CD8-positive, alpha-beta memory T cell (primary cell): ENCODE results near the gene KLRK1. TPM values are rescaled to one million over a fixed set of nuclear protein-coding genes. Genes with fewer than 3 reads are reported as not detected.
A peak's percentile ranks its signal among the peaks of the same experiment; 100 is the strongest.
"Not testable (repeated sequence)": the region's sequence is repeated elsewhere in the genome, so short reads cannot be mapped to it uniquely, and the experiment has no call there.

ENCODE experiments used
- CTCF ChIA-PET: fragments of 350-600 bp; sonication (Branson Sonifier 250); formaldehyde crosslinking; loops from one replicate; lab custom pipeline; 2021; ENCODE audit warnings: antibody characterized with exemption; lab: Charles Lee
- POLR2A ChIA-PET: fragments of 350-600 bp; sonication (Branson Sonifier 250); formaldehyde crosslinking; loops from one replicate; lab custom pipeline; 2021; ENCODE audit warnings: antibody characterized with exemption; lab: Charles Lee
- DNase-seq, 5 donors: peaks; one replicate each; pipeline versions ENCODE4 v3.0.0 to v3.0.0-alpha.2; 2020 to 2022; ENCODE audit warnings: mixed read lengths in 1 of 5
- H3K27ac ChIP-seq: one replicate; pipeline ENCODE4 v1.7.0; 2013; ENCODE audit warnings: low read depth, mild to moderate bottlenecking, low read length, moderate library complexity
- H3K27me3 ChIP-seq: 2 replicates; pipeline ENCODE4 v1.7.0; 2013; ENCODE audit warnings: low read length, mild to moderate bottlenecking; ENCODE audit not compliant: insufficient read depth, poor library complexity, severe bottlenecking
- H3K36me3 ChIP-seq: 2 replicates; pipeline ENCODE4 v1.7.0; 2013; ENCODE audit warnings: mild to moderate bottlenecking, low read length, moderate library complexity; ENCODE audit not compliant: insufficient read depth
- H3K4me1 ChIP-seq: 2 replicates; pipeline ENCODE4 v1.7.0; 2013; ENCODE audit warnings: mild to moderate bottlenecking, low read length, moderate library complexity; ENCODE audit not compliant: insufficient read depth
- H3K4me3 ChIP-seq: 2 replicates; pipeline ENCODE4 v1.7.0; 2013; ENCODE audit warnings: mild to moderate bottlenecking, low read length
- H3K9me3 ChIP-seq: 2 replicates; pipeline ENCODE4 v1.7.0; 2013; ENCODE audit warnings: mild to moderate bottlenecking, low read length
- H3K27ac Mint-ChIP-seq, 8 donors: one replicate each; pipeline ENCODE4 v1.8.0; 2020 to 2021; ENCODE audit warnings: mixed read lengths in 8 of 8, mild to moderate bottlenecking in 6 of 8, inconsistent platforms in 3 of 8, moderate library complexity in 3 of 8
- H3K27me3 Mint-ChIP-seq, 2 donors: one replicate each; pipeline ENCODE4 v1.8.0; 2020 to 2021; ENCODE audit warnings: mixed read lengths in 2 of 2, mild to moderate bottlenecking in 1 of 2, moderate library complexity in 1 of 2
- H3K36me3 Mint-ChIP-seq, 3 donors: one replicate each; pipeline ENCODE4 v1.8.0; 2020 to 2021; ENCODE audit warnings: mixed read lengths in 3 of 3, inconsistent platforms in 1 of 3, mild to moderate bottlenecking in 1 of 3
- H3K4me1 Mint-ChIP-seq, 3 donors: one replicate each; pipeline ENCODE4 v1.8.0; 2020 to 2021; ENCODE audit warnings: mixed read lengths in 3 of 3, inconsistent platforms in 1 of 3, mild to moderate bottlenecking in 1 of 3
- H3K4me3 Mint-ChIP-seq, 7 donors: one replicate each; pipeline ENCODE4 v1.8.0; 2020 to 2021; ENCODE audit warnings: mixed read lengths in 7 of 7, mild to moderate bottlenecking in 6 of 7, moderate library complexity in 4 of 7, inconsistent platforms in 2 of 7
- H3K9me3 Mint-ChIP-seq, 5 donors: one replicate each; pipeline ENCODE4 v1.8.0; 2020 to 2022; ENCODE audit warnings: mixed read lengths in 5 of 5, mild to moderate bottlenecking in 3 of 5, moderate library complexity in 2 of 5, inconsistent platforms in 1 of 5
- polyA plus RNA-seq: library from polyadenylated mRNA; unstranded; fragments of 300-500 nt; fragmentation: Illumina TruSeq; gene quantifications from one replicate; pipeline ENCODE4 v1.2.3, GENCODE V29; 2021
- total RNA-seq, 2 experiments: library from RNA; stranded (reverse); gene quantifications; one replicate each; pipeline ENCODE4 v1.2.3, GENCODE V29; 2021

Gene KLRK1
- total RNA-seq (100 to 1,000 TPM; 145 to 161 TPM), polyA plus RNA-seq (562 TPM)

- peak within 1 kb of the TSS; percentile 83 for H3K27ac ChIP-seq
- no peak for DNase-seq
- Mint-ChIP-seq H3K36me3 (peaks cover 13 to 49% (median 23%) of the 10 kb centered on the region in 3 donors), H3K27me3 (no peaks in the 10 kb centered on the region), H3K4me1 (peaks cover 46 to 60% (median 47%) of the 10 kb centered on the region in 3 donors), H3K4me3 (peak within 1 kb of the TSS; percentile 92 to 98 (median 96)), H3K27ac (peak within 1 kb of the TSS; percentile 60 to 99 (median 96)), H3K9me3 (no peaks in the 10 kb centered on the region)
- H3K36me3 ChIP-seq, result peaks cover 7% of the 10 kb centered on the region
- peaks cover 31% of the 10 kb centered on the region for H3K4me1 ChIP-seq
- CTCF ChIA-PET, result interaction anchor here (0.7 to 3.5 kb wide), 4 partner anchors 15 to 153 kb away, joined by 3 to 24 read pairs (median 4); no protein-coding TSS in a partner anchor
- no peaks in the 10 kb centered on the region for H3K27me3 ChIP-seq
- POLR2A ChIA-PET, result interaction anchor here (0.8 to 1.2 kb wide), 4 partner anchors 14 to 165 kb away, joined by 3 to 8 read pairs (median 4); no protein-coding TSS in a partner anchor
- no peaks in the 10 kb centered on the region for H3K9me3 ChIP-seq
- peak within 1 kb of the TSS; percentile 69 for H3K4me3 ChIP-seq
Measured at GRCh38 chr12:10389904-10390303, at the start of gene KLRK1. Gene KLRK1, minus strand, starts transcription at chr12:10390041. Its CDS starts 1,231 bp downstream, at chr12:10388810.

GRCh38 chr12:10437601-10438000 is 47.8 kb upstream of the KLRK1 start:
- POLR2A ChIA-PET, result not testable (repeated sequence)

GRCh38 chr12:10435816-10436215 is 46.0 kb upstream of the KLRK1 start, which contains the start of gene KLRC2:
Gene KLRC2, minus strand, starts transcription at chr12:10436010. Its CDS starts 24 bp downstream, at chr12:10435986.
- CTCF ChIA-PET, H3K36me3 ChIP-seq, POLR2A ChIA-PET, H3K4me3 ChIP-seq, H3K4me1 ChIP-seq, H3K27ac ChIP-seq, H3K9me3 Mint-ChIP-seq, H3K9me3 ChIP-seq, H3K27me3 Mint-ChIP-seq, H3K36me3 Mint-ChIP-seq, H3K27me3 ChIP-seq, H3K4me1 Mint-ChIP-seq: not testable (repeated sequence)
- H3K4me3 Mint-ChIP-seq, result peak within 1 kb of the TSS in 6 of 7 donors; percentile 3 to 75 (median 60)
- DNase-seq, result peak in 1 of 5 donors; percentile 26
- H3K27ac Mint-ChIP-seq, result peak within 1 kb of the TSS in 1 of 8 donors; percentile 34

More at GRCh38 chr12:10437601-10438000, 47.8 kb upstream of the KLRK1 start:
- H3K4me1 Mint-ChIP-seq, H3K27ac ChIP-seq, H3K36me3 ChIP-seq, H3K27me3 ChIP-seq, H3K4me1 ChIP-seq, H3K27me3 Mint-ChIP-seq, DNase-seq, H3K9me3 ChIP-seq, H3K27ac Mint-ChIP-seq, H3K36me3 Mint-ChIP-seq, H3K4me3 ChIP-seq, H3K9me3 Mint-ChIP-seq, H3K4me3 Mint-ChIP-seq, CTCF ChIA-PET: not testable (repeated sequence)

- H3K27me3 ChIP-seq, H3K36me3 Mint-ChIP-seq, H3K4me3 Mint-ChIP-seq, CTCF ChIA-PET, H3K4me1 Mint-ChIP-seq, H3K9me3 ChIP-seq, H3K27ac Mint-ChIP-seq, H3K27ac ChIP-seq, H3K27me3 Mint-ChIP-seq, H3K9me3 Mint-ChIP-seq, DNase-seq, H3K4me1 ChIP-seq, H3K4me3 ChIP-seq, POLR2A ChIA-PET, H3K36me3 ChIP-seq: not testable (repeated sequence)
Measured at GRCh38 chr12:10430623-10431022, 40.8 kb upstream of the KLRK1 start.

GRCh38 chr12:10425938-10426337 is 36.1 kb upstream of the KLRK1 start:
- H3K36me3 Mint-ChIP-seq, H3K27me3 ChIP-seq, H3K9me3 Mint-ChIP-seq, DNase-seq, H3K4me3 ChIP-seq, CTCF ChIA-PET, H3K27ac ChIP-seq, H3K4me3 Mint-ChIP-seq, H3K36me3 ChIP-seq, H3K4me1 Mint-ChIP-seq, H3K4me1 ChIP-seq, H3K9me3 ChIP-seq, POLR2A ChIA-PET, H3K27me3 Mint-ChIP-seq: not testable (repeated sequence)
- H3K27ac Mint-ChIP-seq, result peak overlapping the region in 1 of 8 donors; percentile 29

GRCh38 chr12:10424260-10424899 is 34.5 kb upstream of the KLRK1 start:
- DNase-seq, H3K36me3 Mint-ChIP-seq, H3K4me3 Mint-ChIP-seq, CTCF ChIA-PET, H3K4me1 Mint-ChIP-seq, H3K27ac Mint-ChIP-seq, H3K27me3 ChIP-seq, H3K36me3 ChIP-seq, H3K4me1 ChIP-seq, H3K9me3 ChIP-seq, H3K27ac ChIP-seq, H3K27me3 Mint-ChIP-seq, POLR2A ChIA-PET, H3K9me3 Mint-ChIP-seq, H3K4me3 ChIP-seq: not testable (repeated sequence)

GRCh38 chr12:10422159-10422558 is 32.3 kb upstream of the KLRK1 start:
- DNase-seq, H3K4me3 Mint-ChIP-seq, H3K36me3 Mint-ChIP-seq, H3K36me3 ChIP-seq, H3K9me3 ChIP-seq, H3K4me1 ChIP-seq, H3K4me3 ChIP-seq, H3K27ac Mint-ChIP-seq, H3K9me3 Mint-ChIP-seq, POLR2A ChIA-PET, H3K27me3 ChIP-seq, H3K4me1 Mint-ChIP-seq, H3K27me3 Mint-ChIP-seq, H3K27ac ChIP-seq, CTCF ChIA-PET: not testable (repeated sequence)

- H3K27me3 ChIP-seq, DNase-seq, H3K9me3 ChIP-seq, POLR2A ChIA-PET, H3K27ac ChIP-seq, H3K27me3 Mint-ChIP-seq, H3K9me3 Mint-ChIP-seq, H3K36me3 Mint-ChIP-seq, H3K4me1 Mint-ChIP-seq, H3K4me1 ChIP-seq, H3K36me3 ChIP-seq, H3K4me3 ChIP-seq, CTCF ChIA-PET: not testable (repeated sequence)
- Mint-ChIP-seq H3K4me3 (peak within 1 kb of the TSS; percentile 44 to 84 (median 68)), H3K27ac (peak within 1 kb of the TSS in 2 of 8 donors; percentile 10 to 51)
Measured at GRCh38 chr12:10420334-10420733, 30.5 kb upstream of the KLRK1 start, which contains the start of gene KLRC3. Gene KLRC3, minus strand, starts transcription at chr12:10420595. Its CDS starts 45 bp downstream, at chr12:10420550.
